HK-2 (cell line): ENCODE measurements around the gene BRME1.

Experiments
- DNase-seq: peaks from one replicate; pipeline ENCODE4 v3.0.0-alpha.2; 2018; ENCODE audit not compliant: unreplicated experiment

BRME1 gene

DNA sequence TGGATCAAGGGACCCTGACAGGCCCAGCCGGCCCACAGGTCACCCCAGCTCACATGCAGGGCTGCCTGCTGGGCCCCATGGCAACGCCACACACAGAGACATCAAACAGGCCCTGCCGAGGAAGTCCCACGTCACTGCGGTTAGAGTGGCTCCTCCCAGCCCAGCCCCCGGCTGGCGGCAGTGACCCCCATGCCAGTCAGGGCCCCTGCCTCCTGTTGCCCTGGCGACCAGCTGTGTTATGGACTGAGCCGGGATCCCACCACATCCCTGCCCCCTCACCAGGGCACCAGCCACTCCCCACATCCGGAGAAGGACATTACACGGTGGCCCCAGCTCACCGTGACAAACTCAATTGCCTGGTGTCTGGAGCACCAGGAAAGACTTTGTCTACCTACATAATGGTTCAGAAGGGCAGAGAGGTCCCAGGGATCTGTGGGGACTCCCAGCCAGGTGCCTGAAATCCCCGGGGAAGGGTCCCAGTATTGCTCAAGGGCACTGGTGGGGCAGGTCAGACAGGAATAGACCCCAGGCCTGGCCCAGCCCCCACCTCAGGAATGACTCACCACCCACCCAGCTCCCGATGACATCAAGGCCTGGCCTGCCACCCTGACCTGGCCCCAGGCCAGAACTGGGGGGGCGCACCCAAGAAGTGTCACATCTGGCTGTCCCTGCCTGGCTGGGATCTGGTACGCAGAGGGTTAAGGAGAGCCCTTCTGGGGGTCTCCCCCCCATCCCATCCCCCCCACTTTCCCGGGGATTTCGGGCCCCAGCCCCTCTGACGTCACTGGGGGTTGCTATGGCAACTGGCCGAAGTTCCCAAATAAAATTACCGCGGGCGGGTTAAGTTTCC, 59.1 kb downstream of the BRME1 start:
- DNase-seq = peak; percentile 94

DNA sequence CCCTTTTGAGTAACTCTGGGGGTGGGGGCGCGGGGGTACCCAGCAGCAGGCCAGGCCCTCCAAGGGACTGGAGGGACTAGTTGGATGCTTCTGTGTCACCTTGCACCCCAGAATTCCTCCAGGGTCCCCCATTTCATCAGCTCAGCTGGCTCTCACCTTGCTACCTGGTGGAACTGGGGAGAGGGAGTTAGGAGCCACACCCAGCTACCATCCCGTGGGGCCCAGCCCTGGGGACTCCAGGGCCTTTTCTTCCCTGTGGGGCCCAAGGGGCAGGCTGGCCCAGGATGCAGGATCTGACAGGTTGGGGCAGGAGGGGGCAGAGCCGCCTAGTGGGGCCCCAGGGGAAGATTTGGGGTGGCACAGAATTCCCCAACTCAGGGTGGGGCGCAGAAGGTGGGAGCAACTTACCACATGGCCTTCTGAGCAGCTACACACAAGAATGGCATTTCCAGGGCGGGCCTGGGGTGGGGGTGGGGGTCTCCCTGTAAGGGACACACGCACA, 61.7 kb downstream of the BRME1 start:
- no peak for DNase-seq

DNA sequence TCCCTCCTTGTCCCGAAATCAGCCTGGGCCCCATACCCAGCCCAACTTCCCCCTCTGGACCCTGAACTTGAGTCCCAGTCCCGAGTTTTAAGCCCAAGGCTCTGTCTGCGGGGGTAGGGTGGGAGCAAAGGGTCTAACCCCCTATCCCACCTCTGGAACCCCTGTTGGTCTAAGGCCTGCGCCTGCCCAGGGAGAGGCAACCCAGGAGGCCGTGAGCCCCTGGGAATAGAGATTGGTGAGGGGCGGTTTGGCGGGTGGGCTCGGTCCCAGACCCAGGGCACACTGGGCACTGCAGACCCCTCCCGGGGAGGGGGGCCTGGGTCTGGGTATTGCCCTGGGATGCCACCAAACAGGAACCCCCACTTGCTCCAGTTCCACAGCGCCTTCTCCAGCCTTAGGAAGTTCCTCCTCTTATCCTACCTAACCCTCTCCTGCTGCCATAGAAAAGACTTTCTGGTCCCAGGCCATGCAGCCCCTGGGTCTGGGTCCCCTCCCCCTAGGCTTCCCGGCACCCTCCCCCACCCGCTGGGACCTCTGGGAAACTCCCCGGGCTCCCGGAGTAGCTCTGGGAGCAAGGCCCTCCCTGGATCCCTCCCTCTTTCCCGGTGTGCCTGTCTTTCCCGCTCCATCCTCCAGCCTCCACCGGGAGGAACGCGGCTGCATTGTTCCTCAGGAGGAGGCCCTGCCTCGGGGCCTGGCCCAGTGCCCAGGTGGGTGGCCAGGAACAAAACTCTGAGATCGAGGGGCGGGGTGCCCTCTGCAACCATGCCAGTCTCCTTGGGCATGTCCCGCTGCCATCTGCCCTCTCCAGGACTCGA, 62.6 kb downstream of the BRME1 start:
- DNase-seq = peak; percentile 80

DNA sequence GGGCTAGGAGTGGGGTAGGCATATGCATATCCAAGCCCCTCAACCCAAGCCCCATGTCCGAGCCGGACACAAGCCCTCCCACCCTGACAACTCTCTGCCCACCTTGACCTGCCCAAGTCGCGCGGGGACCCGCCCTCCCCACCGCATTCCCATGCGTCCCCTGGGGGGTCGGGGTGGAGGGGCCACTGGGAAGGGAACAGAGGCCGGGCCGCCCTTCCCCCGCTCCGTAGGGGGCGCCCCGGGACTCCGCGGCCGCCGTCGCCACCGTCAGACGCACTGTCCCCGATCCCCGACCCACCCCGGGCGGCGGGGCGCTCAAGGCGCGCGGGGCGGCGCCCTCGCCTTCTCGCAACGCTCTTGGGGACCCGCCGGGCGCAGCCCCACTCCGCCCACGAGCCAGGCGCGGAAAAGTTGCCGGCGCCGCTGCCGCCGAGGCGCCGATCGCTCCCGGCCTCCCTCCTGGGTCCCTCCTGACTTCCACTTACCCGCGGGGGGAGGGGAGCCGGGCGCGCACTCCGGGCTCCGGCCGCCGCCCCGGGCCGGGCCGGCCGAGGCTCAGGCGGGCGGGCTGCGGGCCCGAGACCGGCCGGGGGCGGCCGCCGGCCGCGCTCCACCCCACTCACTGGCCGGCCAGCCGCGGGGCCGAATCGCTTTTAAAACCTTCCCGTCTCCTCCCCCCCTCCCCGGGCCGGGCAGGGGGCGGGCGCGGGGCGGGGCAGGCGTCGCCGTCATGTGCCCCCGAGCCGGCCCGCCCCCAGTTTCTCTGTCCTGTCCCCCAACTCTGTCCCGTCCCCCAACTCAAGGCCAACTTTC, 63.4 kb downstream of the BRME1 start:
- DNase-seq = peak; percentile 84

DNA sequence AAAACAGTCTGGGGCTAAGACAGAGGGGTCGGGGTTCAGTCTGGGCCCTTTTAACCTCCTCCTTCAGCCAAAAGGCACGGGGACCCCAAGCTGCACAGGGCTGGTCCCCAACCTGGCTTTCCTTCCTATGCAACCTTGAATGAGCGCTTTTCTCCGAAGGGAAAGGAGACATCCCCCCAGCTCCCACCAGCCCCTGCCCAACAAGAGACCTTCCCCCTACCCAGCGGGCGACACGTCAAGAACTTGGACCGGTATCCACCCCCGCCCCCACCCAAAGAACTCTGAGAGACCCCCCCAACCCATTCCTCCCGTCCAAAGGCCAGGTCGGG, 64.0 kb downstream of the BRME1 start:
- no peak for DNase-seq

DNA sequence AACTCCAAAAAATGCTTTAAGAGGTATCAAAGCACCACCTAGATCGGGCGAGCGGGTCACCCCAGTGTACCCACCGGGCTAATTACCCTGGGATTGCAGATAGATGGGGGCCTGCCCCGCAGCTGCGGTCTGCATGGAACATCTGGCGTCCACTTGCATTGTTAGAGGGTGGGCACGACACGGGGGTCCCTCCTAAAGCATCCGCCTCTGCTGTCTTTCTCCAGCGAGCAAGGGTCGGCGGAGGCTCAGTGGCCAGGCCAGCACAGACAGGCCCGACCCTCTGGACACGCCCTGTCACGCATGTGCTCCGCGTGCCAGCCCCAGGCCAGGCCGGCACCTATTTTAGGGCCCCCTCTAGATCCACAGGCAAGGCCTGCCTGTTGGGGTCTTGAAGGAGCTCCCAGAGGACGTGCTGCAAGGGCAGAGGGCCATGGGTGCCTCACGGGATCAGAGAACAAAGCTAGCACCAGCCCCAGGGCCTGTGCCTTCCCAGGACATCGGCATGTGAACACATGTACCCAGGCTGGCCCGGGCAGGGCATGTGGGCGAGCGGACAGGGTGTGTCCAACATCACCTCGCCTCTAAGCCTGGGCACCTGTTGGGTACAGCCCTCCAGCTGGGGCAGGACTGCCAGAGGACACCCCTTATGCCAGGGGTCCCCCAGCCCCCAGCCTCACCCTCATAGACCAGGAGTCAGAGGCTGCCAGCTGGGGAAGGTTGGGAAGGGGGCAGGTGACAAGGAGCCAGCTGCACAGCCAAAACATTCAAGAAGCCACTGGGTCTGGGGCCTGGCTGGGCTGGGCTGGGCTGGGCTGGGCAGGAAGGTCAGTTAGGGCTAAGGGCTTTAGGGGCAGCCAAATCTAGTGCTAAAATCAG, 64.6 kb downstream of the BRME1 start:
- peak; percentile 52 for DNase-seq

DNA sequence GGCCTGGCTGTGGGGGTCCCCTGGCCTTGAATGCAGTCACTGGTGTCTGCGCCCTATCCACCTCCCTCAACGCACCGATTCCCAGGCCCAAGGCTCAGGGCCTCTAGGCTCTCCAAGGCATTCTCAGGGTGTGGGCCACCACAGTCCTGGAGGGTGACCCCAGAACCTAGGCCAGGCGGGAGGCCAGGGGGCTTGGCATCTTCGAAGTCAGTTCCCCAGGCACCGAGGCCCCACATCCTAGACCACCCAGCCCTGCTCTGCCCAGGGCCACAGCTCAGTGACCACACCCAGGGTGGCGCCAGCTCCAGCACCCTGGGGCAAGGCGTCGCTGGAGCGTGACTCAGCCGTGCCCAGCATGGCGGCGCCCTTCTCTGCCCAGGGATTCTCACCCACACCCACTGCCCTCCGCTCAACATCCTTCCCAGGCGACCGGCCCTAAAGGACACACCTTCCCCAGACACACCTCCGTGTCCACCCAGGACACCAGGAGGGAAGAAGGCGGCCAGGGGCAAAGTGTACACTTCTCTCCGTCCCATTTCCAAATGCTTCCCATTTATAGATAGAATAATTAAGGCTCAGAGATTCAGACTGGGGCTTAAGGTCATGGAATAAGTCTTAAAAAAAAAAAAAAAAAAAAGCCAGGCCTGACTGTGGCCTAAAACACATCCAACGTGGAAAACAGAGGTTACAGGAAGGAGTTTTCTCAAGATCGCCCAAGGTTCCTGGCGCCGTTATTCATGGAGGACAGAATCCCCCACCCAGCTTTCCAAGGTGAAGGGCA, 65.4 kb downstream of the BRME1 start:
- DNase-seq = peak; percentile 74

DNA sequence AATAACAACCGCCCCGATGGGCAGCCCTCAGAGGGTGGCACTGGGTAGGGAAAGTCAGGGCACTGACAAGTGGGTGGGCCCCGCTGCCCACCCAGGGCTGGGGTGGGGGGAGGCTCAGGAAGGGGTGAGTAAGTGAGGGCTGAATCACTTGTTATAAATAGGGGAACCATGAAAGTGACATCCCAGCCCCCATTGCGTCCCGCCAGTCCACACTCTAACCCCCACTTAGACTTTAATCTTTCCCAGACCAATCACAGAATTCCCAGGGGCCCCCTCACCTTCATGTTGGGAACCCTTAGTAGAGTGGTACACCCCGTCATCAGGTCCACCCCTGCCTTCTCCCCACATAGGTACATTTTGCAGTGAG, 66.0 kb downstream of the BRME1 start:
- no peak for DNase-seq

DNA sequence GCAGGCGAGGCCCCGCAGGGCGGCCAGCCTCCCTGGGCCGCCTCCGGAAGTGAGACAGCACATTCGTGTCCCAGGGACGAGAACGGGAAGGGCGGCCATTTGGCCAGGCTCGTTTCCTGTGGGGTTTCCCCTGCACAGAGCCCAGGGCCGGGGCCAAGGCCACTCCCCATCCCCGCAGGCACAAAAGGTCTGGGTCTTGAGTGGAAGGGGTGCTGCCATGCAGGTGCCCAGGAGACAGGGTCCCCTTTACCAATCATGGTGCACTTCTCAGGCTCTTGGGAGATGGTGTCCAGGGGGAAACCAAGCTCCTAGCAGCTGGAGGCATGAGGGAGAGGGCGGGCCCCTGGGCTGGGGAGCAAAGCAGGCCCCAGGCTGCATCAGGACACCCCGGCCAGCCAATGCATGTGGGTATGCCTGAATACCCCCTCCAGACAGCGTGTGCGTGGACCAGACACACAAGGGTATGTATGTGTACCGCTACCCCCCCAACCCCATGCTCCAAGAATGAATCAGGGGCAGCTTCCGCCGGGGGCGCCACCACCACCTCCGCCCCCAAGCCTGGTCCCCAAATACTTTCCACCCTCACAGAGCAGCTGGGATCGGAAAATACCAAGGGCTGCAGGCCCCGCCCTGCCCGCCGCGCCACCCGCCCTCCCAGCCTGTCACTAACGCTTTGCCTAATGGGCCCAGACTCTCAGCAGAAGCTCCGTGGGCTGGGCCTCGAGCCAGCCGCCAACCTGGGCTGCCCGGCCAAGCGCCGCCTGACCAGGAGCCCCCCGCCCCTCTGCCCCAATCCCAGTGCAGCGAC, 66.6 kb downstream of the BRME1 start:
- DNase-seq = peak; percentile 49

DNA sequence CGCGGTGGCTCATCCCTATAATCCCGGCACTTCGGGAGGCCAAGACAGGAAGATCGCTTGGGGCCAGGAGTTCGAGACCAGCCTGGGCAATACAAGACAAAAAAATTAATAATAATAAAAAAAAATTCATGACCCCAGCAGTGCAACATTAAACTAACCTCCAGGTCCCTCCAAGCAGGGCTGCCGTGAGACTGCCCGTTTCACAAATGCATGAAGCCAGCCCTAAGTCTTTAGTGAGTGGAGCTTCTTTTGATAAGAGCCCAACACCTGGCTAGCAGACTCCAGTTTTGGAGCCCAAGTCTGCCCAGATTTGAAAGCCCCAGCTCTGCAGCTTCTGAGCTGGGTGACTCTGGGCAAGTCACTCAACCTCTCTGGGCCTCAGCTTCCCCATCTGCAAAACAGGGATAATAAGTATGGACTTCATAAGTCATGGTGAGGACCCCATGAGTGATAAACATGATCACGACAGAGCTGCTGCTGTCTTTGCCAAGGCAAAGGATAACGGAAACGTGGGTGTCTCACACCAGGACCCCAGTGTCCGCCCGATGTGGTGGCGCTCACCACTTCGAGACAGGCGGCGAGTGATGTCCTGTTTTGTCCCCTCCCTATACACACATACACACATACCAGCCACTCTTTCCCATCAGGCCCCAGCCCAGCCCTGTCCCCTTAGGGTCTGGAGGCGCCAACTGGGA, 67.3 kb downstream of the BRME1 start:
- no peak for DNase-seq

DNA sequence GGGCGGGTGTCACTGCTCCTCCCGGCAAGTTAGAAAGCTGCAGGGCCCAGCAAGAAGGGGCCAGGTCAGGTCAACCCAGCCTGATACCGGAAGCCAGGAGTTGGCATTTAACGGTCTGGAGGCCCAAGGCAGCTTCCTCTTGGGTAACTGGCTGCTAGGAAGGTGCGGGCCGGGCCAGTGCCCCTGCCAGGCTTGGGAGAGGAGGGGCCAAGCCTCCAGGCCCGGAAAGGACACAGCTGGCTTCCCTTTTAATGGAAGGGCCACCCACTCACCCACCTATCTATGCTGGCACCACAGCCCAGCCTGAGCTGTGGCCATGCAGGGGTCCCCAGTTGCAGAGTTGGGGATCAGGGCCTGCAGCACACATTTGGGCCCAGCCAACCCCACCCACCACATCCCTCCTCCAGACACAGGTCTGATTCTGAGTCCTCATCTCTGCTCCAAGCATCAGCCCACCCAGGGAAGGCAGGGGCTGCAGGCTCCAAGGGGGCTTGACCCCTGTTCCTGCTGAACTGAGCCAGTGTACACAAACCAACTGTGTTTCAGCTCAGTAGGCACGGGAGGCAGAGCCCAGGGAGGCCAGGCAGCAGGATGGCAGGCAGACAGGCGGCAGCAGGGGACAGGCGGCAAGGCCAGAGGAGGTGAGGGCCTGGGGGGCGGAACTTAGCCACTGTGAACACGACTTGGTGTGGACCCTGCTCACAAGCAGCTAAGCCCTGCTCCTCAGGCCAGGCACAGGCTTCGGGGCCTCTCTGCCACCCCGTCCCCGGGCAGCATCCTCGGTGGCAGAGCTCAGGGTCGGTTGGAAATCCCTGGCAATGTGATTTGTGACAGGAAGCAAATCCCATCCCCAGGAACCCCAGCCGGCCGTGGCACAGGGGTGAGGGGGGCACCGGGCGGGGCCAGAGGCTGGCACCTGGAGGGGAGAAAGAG, 69.9 kb downstream of the BRME1 start:
- no peak for DNase-seq

DNA sequence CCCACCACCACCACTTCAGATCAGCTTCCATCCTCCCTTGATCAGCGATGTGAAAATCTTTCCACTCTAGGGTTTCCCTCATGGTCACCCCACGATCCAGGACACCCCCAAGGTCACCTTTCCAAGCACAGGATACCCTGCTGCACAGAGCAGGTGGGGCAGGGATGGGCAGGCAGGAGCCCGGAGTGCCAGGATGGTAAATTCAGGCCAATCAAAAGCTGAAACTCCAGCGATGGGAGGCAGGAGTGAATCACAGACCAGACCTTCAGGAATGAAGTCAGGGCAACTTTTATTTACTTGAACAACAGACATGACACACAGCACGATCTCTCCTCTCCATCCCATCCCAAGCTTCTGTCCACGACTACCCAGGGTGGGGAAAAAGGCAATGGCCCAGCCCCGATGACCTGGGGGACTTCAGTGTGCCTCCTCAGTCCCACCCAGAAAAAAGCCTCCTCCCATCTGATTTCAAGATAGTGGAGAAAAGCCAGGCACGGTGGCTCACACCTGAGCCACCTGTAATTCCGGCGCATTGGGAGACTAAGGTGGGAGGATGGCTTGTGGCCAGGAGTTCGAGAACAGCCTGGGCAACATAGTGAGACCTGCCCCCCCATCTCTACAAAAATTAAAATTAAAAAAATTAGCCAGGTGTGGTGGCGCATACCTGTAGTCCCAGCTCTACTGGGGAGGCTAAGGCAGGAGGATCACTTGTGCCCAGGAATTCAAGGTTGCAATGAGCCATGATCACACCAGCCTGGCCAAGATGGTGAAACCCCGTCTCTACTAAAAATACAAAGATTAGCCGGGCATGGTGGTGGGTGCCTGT, 71.5 kb downstream of the BRME1 start:
- peak; percentile 51 for DNase-seq

DNA sequence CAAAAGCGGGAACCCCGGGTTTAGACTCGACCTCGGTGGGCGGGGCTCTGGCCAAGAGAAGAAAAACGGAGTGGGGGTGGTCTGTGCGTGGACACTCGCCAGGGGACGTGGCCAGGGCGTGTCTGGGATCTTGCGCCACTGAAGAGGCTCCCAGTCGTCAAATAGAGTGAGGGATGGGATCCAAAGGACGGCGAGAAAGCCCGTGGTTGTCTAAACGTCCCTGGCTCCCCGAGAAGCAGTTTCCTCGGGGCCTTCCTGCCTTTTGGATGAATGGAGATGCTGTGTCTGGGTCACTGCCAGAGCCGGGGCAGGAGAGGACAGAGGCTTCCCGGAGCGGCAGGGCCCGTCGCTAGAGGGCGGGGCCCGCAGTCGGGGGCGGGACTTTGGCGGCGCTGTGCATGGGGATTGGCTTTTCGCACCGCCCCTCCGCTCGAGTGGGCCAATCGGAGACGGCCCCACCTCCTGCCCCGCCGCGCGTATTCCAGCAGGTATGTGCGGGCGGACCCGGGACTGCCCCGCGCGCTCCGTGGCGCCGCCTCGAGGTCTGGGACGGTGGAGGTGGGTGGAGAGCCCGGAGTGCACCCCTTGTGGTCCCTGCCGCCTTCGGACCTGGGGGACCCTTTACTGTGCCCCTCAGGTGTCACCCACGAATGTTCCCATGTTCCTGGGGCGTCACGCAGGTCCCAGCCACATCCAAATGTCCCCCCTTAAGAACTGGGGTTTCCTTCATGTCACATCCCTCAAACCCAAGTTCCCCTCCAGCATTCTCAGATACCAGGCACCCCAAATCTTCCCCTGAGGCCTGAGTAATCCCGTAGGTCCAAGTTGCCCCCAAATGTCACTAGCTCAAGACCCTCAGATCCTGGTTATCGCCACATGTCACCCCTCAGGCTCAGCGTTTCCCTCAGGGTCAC, 72.3 kb downstream of the BRME1 start:
- DNase-seq = peak; percentile 95
